VCaP (cell line): ENCODE results near the gene TTC1.
"Not testable (repeated sequence)": the region's sequence is repeated elsewhere in the genome, so short reads cannot be mapped to it uniquely, and the experiment has no call there.

Experiments used
- H3K27ac ChIP-seq: fragments of 450-650 bp; 2 replicates; pipeline ENCODE4 v1.5.1; 2017
- CTCF ChIP-seq: fragments of 450-650 bp; conservative IDR thresholded peaks from 2 replicates; pipeline ENCODE4 v1.5.1; 2017; ENCODE audit warnings: mild to moderate bottlenecking, moderate library complexity

The TTC1 gene

DNA sequence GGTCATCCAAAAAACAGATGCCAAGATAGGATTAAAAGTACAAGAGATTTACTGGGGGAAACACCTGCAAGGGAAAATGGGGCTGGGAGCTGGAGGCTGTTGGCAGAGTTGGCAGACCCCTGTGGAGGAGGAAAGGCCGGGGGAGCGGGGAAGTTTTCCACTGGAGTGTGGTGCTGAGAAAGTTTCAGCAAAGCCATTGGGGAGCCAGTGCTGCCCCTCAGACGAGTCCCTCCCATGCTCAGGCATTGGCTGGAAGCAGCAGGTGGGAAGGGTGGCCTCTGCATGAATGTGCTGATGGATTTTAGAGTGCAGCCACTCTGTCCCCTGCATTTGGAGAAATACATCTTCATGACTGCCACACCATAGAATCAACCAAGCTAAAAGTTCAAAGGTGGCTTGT lies 52.8 kb downstream of the TTC1 start:
- H3K27ac ChIP-seq: no peak overlapping the region
- TF ChIP-seq CTCF: no peak

GRCh38 chr5:160064417-160064810 lies 55.5 kb downstream of the TTC1 start:
- peak overlapping the region; percentile 92 for H3K27ac ChIP-seq
- no peak for TF ChIP-seq CTCF

DNA sequence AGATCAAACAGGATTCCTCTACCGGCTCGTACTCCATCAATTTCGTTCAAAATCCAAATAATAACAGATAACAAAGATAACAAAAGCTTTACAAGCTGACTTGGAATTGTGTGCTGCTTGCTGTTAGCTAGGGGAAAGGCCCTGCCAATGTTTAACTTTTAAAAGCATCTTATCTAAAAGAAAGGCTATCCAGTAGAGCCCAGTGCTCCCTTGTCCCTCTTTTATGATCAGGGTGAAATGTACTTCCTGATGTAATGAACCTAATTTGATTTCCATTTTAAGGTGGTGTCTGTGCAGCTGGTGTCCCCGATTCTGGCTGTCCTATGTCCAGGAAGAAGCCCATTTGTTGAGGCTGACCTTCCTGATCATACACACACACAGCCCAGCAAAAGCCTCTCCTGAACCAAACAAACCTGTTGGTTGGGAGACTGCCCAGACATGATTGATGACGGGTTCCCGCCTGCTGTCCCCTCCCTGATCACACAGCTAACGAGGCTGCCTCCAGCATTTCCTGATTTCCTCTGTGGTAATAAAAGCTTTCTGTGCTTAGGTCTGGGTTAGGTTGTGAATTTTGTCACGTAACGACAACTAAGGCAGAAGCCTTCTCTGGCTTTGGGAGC lies 56.2 kb downstream of the TTC1 start:
- H3K27ac ChIP-seq: peak overlapping the region; percentile 92
- no peak for TF ChIP-seq CTCF

DNA sequence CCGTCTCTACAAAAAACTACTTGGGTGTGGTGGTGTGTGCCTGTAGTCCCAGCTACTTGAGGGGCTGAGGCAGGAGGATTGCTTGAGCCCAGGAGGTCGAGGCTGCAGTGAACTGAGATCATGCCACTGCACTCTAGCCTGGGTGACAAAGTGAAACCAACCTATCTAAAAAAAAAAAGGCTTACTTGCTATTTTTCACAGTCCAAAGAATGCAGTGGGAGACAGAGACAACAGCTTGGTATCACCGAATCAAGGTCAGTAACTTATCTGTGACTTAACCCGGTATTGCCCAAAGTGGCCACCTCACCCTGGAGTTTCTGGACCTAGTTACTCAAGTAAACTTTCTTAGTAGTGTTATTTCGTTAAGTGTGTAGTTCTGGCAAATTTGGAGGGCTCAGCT lies 60.2 kb downstream of the TTC1 start:
- not testable (repeated sequence) for H3K27ac ChIP-seq

DNA sequence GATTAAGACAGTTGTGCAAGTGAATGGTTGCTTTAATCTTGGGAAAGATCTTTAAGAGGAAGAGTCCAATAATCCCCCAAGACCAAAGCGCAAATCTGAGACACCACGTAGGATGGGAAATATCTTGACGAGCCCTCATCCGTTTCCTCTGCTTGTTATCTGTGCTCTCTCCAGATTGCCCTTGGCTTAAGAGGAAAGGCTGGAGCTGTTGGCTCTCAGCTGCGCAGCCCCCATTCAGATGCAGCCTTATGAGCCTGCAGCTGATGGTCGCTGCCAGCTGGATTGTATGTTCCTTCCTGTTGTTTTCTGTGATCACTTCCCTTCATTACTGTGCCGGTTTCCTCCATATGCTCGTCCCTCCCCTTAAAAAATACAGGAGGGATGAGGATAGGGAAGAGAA lies 62.6 kb downstream of the TTC1 start:
- TF ChIP-seq CTCF: no peak
- peak overlapping the region; percentile 69 for H3K27ac ChIP-seq

DNA sequence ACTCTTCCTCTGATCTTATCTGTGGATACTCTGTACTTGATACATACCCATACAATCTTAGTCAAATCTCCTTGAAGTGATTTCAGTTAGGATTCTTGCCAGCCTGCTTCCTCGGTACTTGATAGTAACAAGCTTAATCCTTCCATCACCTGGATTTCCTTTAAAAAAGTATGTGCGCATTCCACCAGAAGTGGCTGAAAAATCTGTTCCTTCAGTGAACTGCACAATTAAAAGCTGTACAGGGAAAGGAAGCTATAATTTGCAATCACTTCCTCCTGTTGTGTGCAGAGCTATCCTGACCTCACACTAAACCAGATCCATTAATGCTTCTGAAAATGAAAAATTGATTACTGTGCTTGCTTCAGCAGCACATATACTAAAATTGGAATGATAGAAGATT lies 63.0 kb downstream of the TTC1 start:
- H3K27ac ChIP-seq: peak overlapping the region; percentile 69

GRCh38 chr5:160075073-160075472 lies 66.1 kb downstream of the TTC1 start:
- no peak overlapping the region for H3K27ac ChIP-seq
- no peak for TF ChIP-seq CTCF

More for the DNA sequence above, 63.0 kb downstream of the TTC1 start:
- no peak for TF ChIP-seq CTCF

DNA sequence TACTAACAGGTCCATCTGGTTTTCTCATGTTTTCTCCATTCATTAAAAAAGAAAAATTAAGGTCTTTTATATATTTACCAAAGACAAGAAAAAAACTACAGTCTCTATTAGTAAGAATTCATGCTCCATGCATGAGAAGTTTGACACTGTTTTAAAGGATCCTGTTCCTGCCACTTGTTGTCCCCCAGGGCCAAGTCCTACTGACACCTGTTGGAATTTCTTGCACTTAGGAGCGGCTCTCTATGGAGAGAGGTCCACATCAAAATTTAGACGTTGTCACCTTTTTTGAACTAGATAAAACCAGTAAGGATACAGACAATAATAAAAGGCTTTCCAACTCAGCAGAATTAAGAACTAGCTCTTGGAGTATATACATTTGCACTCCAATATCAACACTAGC lies 68.1 kb downstream of the TTC1 start:
- TF ChIP-seq CTCF: no peak
- no peak overlapping the region for H3K27ac ChIP-seq
